ENCODE results near the gene PRSS35. TPM values are rescaled to one million over a fixed set of nuclear protein-coding genes. Genes with fewer than 3 reads are reported as not detected.

PRSS35 gene
- total RNA-seq: under 0.01 TPM in 1 of 2 replicates, not detected in the other

GRCh38 chr6:83511901-83512681, at the start of gene PRSS35:
TSS of gene PRSS35 (plus strand) at chr6:83512534. CDS start at chr6:83523442, 10,908 bp downstream.

Other genes starting within 250 kb of the PRSS35 start
- gene ME1, start 81.5 kb upstream of the PRSS35 start, total RNA-seq: 17.4 and 31.1 TPM in 2 replicates
- gene SNAP91, start 196.6 kb downstream of the PRSS35 start, total RNA-seq: not detected in 2 replicates